ENCODE measurements around the gene COPS3.

GRCh38 chr17:17204041-17204591, 76.9 kb downstream of the COPS3 start:
- no peak for TF ChIP-seq CTCF (conservative IDR thresholded peaks at IDR 0.05)
- TF ChIP-seq EZH2 (IDR thresholded peaks at IDR 0.05; ENCODE audit: low read depth): no peak
